ENCODE data around the gene FSD1.
"Not testable (repeated sequence)": the region's sequence is repeated elsewhere in the genome, so short reads cannot be mapped to it uniquely, and the experiment has no call there.

FSD1 gene

DNA sequence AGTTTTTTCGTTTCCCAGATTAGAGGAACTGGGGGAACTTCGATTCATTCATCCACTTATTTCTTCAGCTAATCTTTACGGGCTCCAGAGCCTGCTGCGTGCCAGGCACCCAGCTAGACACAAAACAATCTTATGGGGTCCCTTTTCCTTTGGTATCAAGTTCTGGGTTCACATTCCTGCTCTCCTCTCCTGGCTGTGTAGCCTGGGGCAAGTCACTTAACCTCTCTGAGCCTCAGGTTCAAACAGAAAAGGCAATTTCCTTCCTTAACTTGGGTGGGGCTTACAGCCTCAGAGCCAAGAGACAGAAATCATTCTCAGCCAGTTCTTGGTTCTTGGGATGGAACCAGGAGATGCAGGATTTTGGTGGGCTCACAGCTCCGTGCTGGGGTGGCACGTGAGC is 19.4 kb upstream of the FSD1 start:
- DNase-seq (ENCODE audit: low read depth) = no peak

DNA sequence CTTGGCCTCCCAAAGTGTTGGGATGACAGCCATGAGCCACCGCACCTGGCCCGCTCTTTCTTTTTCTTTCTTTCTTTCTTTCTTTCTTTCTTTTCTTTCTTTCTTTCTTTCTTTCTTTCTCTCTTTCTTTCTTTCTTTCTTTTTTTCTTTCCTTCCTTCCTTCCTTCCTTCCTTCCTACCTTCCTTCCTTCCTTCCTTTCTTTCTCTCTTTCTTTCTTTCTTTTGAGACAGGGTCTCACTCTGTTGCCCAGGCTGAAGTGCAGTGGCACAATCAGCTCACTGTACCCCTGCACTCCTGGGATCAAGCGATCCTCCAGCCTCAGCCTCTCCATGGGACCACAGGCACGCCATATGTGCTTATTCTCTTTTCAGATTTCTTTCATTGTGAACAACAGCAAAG is 18.3 kb upstream of the FSD1 start:
- DNase-seq (ENCODE audit: low read depth) = not testable (repeated sequence)

DNA sequence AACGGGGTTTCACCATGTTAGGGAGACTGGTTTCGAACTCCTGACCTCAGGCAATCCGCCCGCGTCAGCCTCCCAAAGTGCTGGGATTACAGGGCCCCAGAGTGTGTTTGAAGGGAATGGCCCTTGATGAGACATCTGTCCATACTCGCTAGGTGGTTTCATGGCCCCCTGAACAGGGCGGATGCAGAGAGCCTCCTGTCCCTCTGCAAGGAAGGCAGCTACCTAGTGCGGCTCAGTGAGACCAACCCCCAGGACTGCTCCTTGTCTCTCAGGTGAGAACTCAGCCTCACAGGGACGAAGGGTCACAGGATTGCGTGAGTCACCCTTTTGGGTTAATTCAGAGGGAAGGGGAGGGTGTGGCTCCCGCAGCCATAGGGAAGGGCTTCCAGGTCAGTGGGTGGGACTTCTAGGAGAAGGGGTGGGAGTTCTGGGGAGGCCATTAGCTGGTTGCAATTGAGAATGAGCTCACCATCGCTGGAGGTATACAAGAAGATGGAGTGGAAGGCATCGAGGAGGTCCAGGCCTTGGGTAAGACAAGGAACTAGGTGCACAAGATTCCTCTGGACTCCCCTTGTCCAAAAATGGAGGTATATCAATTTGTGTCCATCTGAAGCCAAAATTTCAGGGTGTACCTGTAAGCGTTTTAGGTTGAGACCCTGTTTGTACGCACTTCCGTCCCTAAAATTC is 16.2 kb upstream of the FSD1 start:
- DNase-seq (ENCODE audit: low read depth) = no peak

GRCh38 chr19:4291184-4291732 is 13.1 kb upstream of the FSD1 start:
- no peak for DNase-seq (ENCODE audit: low read depth)

DNA sequence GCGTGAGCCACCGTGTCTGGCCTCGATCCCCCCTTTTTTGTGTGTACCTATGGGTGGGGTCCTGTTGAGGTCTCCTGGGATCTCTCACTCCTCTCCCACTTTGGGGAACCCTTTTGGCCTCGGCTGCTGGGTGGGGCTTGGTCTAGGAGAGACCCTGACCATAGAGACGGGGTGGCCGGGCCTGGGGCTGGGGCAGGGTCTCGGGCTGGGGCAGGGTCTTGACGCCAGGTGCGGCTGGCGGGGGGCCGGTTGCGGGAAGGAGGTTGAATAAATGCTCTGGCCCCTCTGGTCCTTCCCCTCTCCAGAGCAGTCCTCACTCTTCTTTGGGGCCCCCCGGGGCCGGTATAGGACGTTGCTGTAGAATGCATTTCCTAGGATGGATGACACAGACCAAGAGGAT is 11.9 kb upstream of the FSD1 start:
- DNase-seq (ENCODE audit: low read depth) = no peak

DNA sequence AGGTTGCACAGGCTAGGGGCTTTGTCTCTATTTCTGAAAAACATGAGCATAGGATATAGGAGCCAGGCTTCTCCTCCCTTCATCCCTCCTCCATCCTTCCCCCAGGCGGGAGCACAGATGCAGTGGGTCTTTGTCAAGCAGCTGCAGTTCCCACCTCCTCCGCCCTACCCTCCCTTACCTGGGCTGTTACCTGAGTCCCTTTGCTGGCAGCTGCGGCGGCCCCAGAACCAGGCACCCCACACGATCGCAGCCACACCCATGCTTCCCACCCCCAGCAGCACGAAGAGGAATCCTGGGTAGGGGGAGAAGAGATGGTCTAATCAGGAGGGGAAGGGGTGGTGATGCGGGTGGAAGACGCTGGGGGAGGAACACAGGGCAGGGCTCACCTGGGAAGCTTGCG is 10.0 kb upstream of the FSD1 start:
- no peak for DNase-seq (ENCODE audit: low read depth)

- DNase-seq (ENCODE audit: low read depth) = no peak
Measured at GRCh38 chr19:4295972-4296771, 8.2 kb upstream of the FSD1 start.

DNA sequence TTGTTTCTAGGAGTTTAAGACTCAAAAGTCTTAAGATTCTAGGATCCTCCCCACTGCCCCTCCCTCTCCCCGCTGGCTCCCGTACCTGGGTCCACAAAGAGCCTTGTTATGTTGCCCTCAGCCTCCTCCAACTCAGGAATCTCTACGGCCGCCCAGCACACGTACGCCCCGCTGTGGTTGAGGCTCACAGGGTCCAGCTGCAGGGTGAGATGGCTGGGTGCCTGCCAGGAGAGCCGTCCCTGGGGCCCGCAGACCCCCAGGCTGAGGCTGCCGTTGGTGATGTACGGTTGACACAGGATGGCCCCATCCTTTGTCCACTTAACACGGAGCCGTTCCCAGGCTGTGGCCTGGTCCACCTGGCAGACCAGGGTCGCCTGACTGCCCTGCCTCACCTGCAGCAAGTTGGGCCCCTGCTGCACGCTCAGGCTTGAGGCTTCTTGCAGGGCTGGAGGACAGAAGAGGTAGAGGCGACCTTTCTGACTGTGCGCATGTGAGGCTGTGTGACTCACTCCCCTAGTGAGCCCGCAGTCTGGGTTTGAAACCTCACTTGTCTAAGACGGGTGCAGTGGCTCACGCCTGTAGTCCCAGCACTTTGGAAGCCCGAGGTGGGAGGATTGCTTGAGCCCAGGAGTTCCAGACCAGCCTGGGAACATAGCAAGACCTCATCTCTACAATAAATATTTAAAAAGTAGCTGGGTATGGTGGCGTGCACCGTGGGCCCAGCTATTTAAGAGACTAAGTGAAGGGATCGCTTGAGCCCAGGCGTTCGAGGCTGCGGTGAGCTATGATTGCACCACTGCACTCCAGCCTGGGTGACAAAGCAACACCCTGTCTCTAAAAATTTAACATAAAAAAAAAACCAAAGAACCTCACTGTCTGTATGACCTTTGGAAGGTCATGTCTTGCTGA is 6.2 kb upstream of the FSD1 start:
- DNase-seq (ENCODE audit: low read depth) = no peak

DNA sequence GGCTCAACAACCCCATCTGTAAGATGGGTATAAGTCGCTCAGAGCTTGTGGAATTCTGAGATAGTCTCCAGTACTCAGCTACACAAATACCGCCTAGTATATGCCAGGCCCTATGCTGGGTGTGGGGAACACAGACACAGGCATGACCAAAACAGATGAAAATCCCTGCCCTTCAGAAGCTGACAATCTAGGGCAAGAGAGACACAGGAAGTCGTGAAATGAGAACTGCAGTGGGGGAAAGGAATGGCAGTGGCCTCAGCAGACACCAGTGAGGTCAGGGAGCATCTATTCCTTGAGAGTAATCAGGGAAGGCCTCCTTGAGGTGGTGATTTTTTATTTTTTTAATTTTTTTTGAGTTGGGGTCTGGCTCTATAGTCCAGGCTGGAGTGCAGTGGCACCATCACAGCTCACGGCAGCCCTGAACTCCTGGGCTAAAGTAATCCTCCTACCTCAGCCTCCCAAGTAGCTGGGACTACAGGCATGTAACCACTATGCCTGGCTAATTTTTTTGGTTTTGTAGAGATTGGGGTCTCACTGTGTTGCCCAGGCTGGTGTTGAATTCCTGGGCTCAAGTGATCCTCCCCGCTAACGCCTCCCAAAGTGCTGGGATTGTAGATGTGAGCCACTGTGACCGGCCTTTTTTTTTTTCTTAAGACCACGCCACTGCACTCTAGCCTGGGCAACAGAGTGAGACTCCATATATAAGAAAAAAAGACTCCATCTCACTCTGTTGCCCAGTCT is 5.4 kb upstream of the FSD1 start:
- DNase-seq (ENCODE audit: low read depth) = no peak

DNA sequence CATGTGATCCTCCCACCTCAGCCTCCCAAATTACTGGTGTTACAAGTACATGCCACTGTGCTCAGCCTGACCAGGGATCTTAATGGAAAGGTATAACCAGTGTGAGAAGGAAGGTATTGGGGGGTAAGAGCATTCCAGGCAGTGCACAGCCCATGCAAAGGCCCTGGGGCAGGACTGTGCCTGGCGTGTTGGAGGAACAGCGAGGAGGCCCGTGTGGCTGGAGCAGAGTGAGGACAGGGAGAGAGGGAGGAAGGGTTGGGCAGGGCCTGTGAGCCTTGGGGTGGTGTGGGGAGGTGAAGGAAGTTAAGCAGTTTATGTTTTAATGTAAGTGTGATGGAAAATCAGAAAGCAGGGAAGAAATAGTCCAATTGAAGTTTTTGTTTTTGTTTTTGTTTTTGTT is 3.8 kb upstream of the FSD1 start:
- no peak for DNase-seq (ENCODE audit: low read depth)

- no peak for DNase-seq (ENCODE audit: low read depth)
Measured at GRCh38 chr19:4301590-4302242, 2.7 kb upstream of the FSD1 start.

GRCh38 chr19:4302243-4302640 is 2.2 kb upstream of the FSD1 start, which contains the start of gene TMIGD2:
Gene TMIGD2 (minus strand): TSS chr19:4302389. CDS start chr19:4302385, 4 bp downstream.
- no peak for DNase-seq (ENCODE audit: low read depth)

- DNase-seq (ENCODE audit: low read depth) = no peak
Measured at GRCh38 chr19:4303819-4304537, 420 bp upstream of the FSD1 start.

DNA sequence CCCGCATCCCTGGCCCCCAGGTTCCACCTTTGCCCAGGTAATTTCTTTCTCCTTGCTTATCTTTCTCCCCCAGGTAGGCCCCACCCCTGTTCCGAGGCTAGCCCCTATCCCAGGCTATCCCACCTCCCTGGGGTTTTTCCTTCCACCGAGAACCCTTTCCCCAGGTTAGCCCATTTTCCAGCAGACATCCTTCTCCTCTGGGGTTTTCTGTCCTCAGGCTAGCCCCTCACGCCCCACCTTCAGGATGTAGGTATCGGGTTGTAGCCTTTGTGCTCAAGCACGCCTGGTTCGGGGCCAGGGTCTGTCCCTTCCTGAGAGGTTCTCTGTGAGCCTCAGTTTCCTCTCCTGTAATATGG is 837 bp downstream of the FSD1 start:
- no peak for DNase-seq (ENCODE audit: low read depth)

DNA sequence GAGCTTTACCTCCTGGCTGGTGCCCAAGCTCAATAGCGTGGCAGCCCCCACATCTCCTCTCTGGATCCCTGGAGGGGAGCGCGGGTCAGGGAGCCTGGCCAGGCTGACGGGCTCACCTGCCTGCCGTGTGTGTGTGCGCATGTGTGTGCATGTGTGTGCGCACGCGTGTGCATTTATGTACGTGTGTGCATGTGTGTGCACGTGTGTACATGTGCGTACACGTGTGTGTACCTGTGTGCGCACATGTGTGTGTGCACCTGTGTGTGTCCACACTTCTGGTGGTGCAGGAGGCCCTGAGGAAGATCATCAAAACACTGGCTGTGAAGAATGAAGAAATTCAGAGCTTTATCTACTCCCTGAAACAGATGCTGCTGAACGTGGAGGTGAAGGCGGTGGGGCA is 1.3 kb downstream of the FSD1 start:
- no peak for DNase-seq (ENCODE audit: low read depth)

- no peak for DNase-seq (ENCODE audit: low read depth)
Measured at GRCh38 chr19:4310247-4311121, 6.1 kb downstream of the FSD1 start.

DNA sequence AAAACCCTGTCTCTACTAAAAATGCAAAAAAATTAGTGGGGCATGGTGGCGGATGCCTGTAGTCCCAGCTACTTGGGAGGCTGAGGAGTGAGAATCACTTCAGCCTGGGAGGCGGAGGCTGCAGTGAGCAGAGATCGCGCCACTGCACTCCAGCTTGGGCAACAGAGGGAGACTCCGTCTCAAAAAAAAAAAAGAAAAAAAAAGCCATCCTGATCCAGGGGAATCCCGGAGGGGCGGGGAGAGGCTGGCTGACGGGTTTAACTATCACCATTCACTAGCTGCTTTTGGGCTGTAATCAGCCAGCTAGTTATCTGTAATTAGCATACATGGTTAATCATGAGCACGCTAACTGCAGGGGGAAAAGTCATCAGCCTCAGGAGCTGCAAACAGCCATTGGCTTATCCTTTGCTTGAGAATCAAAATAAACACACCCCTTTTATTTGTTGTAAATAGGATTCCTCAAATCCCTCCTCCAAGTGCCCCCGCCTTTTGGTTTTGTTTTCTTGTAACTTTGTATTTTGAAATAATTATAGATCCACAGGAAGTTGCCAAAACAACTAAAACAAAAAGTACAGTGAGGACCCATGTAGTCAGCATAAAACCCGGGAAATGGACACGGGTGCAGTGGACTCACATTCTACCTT is 9.6 kb downstream of the FSD1 start:
- DNase-seq (ENCODE audit: low read depth) = no peak

- DNase-seq (ENCODE audit: low read depth) = no peak
Measured at GRCh38 chr19:4316956-4317355, 12.6 kb downstream of the FSD1 start.

GRCh38 chr19:4318460-4318859 is 14.1 kb downstream of the FSD1 start:
- DNase-seq (ENCODE audit: low read depth) = no peak
